Fibroblast of the conjunctiva (primary cell): Measurements from ENCODE around the gene CENPF.
A peak's percentile ranks its signal among the peaks of the same experiment; 100 is the strongest.
"Not testable (repeated sequence)": the region's sequence is repeated elsewhere in the genome, so short reads cannot be mapped to it uniquely, and the experiment has no call there.

Experiments used
- DNase-seq: peaks from one replicate; pipeline ENCODE4 v3.0.0-alpha.2; 2010; ENCODE audit warnings: low read depth

CENPF gene

GRCh38 chr1:214662223-214662785 lies 59.3 kb downstream of the CENPF start:
- DNase-seq: no peak

- DNase-seq: no peak
Observed at GRCh38 chr1:214664651-214665433, 61.8 kb downstream of the CENPF start.

- DNase-seq: no peak
Observed at GRCh38 chr1:214665606-214666110, 62.7 kb downstream of the CENPF start.

GRCh38 chr1:214666674-214667073 lies 63.7 kb downstream of the CENPF start:
- DNase-seq: no peak

- peak; percentile 64 for DNase-seq
Observed at GRCh38 chr1:214670098-214670497, 67.1 kb downstream of the CENPF start.

GRCh38 chr1:214673029-214673428 lies 70.0 kb downstream of the CENPF start:
- DNase-seq: not testable (repeated sequence)

- no peak for DNase-seq
Observed at GRCh38 chr1:214673576-214673975, 70.6 kb downstream of the CENPF start.

GRCh38 chr1:214675524-214675923 lies 72.5 kb downstream of the CENPF start:
- not testable (repeated sequence) for DNase-seq

GRCh38 chr1:214676747-214677146 lies 73.8 kb downstream of the CENPF start:
- no peak for DNase-seq

- no peak for DNase-seq
Observed at GRCh38 chr1:214677945-214678344, 75.0 kb downstream of the CENPF start.

- DNase-seq: no peak
Observed at GRCh38 chr1:214678386-214678785, 75.4 kb downstream of the CENPF start.

- DNase-seq: no peak
Observed at GRCh38 chr1:214683621-214684020, 80.6 kb downstream of the CENPF start.

GRCh38 chr1:214685906-214686305 lies 82.9 kb downstream of the CENPF start:
- no peak for DNase-seq

GRCh38 chr1:214686497-214686896 lies 83.5 kb downstream of the CENPF start:
- no peak for DNase-seq

GRCh38 chr1:214688891-214689290 lies 85.9 kb downstream of the CENPF start:
- DNase-seq: no peak

GRCh38 chr1:214694769-214695168 lies 91.8 kb downstream of the CENPF start:
- no peak for DNase-seq

GRCh38 chr1:214698559-214698958 lies 95.6 kb downstream of the CENPF start:
- no peak for DNase-seq

GRCh38 chr1:214700437-214700836 lies 97.4 kb downstream of the CENPF start:
- no peak for DNase-seq

GRCh38 chr1:214702556-214702955 lies 99.6 kb downstream of the CENPF start:
- DNase-seq: no peak

GRCh38 chr1:214707306-214708087 lies 104.5 kb downstream of the CENPF start:
- DNase-seq: peak; percentile 29

- DNase-seq: no peak
Observed at GRCh38 chr1:214708321-214708955, 105.4 kb downstream of the CENPF start.

- no peak for DNase-seq
Observed at GRCh38 chr1:214709241-214709640, 106.2 kb downstream of the CENPF start.
